Mesenchymal stem cell (in vitro differentiated cells and primary cell): ENCODE results near the gene KRT86.

Experiments
- DNase-seq: peaks from one replicate; pipeline ENCODE4 v3.0.0-alpha.2; 2013
- H2AFZ ChIP-seq: one replicate; pipeline ENCODE4 v1.6.1; 2013; ENCODE audit warnings: low read depth, mild to moderate bottlenecking, control low read depth, inconsistent platforms, low read length, moderate library complexity
- H2AK5ac ChIP-seq: 2 replicates; pipeline ENCODE4 v1.6.1; 2013; ENCODE audit warnings: low read length, moderate library complexity, mild to moderate bottlenecking, inconsistent platforms; ENCODE audit not compliant: severe bottlenecking
- H2BK120ac ChIP-seq: one replicate; pipeline ENCODE4 v1.6.1; 2013; ENCODE audit warnings: low read depth, mild to moderate bottlenecking, inconsistent platforms, low read length, moderate library complexity
- H2BK12ac ChIP-seq, 2 experiments: one replicate each; pipeline ENCODE4 v1.6.1; 2013; ENCODE audit warnings: inconsistent platforms in 2 of 2, low read length in 2 of 2, mild to moderate bottlenecking in 2 of 2, moderate library complexity in 2 of 2, control low read depth in 1 of 2
- H2BK15ac ChIP-seq: one replicate; pipeline ENCODE4 v1.6.1; 2013; ENCODE audit warnings: mild to moderate bottlenecking, low read depth, inconsistent platforms; ENCODE audit not compliant: poor library complexity, severe bottlenecking
- H2BK5ac ChIP-seq: 2 replicates; pipeline ENCODE4 v1.6.1; 2013; ENCODE audit warnings: low read depth, mild to moderate bottlenecking, low read length, control low read depth, inconsistent platforms; ENCODE audit not compliant: poor library complexity, severe bottlenecking
- H3K14ac ChIP-seq, 2 experiments: one replicate each; pipeline ENCODE4 v1.6.1; 2013; ENCODE audit warnings: inconsistent platforms in 2 of 2, low read length in 2 of 2, control low read depth in 1 of 2, mild to moderate bottlenecking in 1 of 2, moderate library complexity in 1 of 2
- H3K18ac ChIP-seq, 2 experiments: one replicate each; pipeline ENCODE4 v1.6.1; 2013; ENCODE audit warnings: inconsistent platforms in 2 of 2, low read length in 2 of 2, control low read depth in 1 of 2, low read depth in 1 of 2, mild to moderate bottlenecking in 1 of 2
- H3K23ac ChIP-seq, 2 experiments: one replicate each; pipeline ENCODE4 v1.6.1; 2013; ENCODE audit warnings: inconsistent platforms in 2 of 2, low read length in 2 of 2, mild to moderate bottlenecking in 2 of 2, moderate library complexity in 2 of 2, control low read depth in 1 of 2
- H3K27ac ChIP-seq: 2 replicates; pipeline ENCODE4 v1.5.1; 2013; ENCODE audit warnings: mild to moderate bottlenecking, moderate library complexity, low read length, control low read depth, inconsistent platforms; ENCODE audit not compliant: poor library complexity, severe bottlenecking
- H3K27me3 ChIP-seq, 2 experiments: 2 replicates each; pipeline versions ENCODE4 v1.6.1 to v1.7.0; 2013; ENCODE audit warnings: low read length in 2 of 2, mild to moderate bottlenecking in 2 of 2, moderate library complexity in 2 of 2, control low read depth in 1 of 2, inconsistent platforms in 1 of 2; ENCODE audit not compliant: control insufficient read depth in 1 of 2, insufficient read depth in 1 of 2
- H3K36me3 ChIP-seq, 2 experiments: 2 replicates each; pipeline versions ENCODE4 v1.6.1 to v1.7.0; 2013; ENCODE audit warnings: low read length in 2 of 2, control low read depth in 1 of 2, inconsistent platforms in 1 of 2, low read depth in 1 of 2, mild to moderate bottlenecking in 1 of 2; ENCODE audit not compliant: insufficient read depth in 2 of 2, control insufficient read depth in 1 of 2
- H3K4ac ChIP-seq, 2 experiments: one replicate each; pipeline ENCODE4 v1.6.1; 2013; ENCODE audit warnings: inconsistent platforms in 2 of 2, low read length in 2 of 2, mild to moderate bottlenecking in 2 of 2, moderate library complexity in 2 of 2, control low read depth in 1 of 2, low read depth in 1 of 2
- H3K4me1 ChIP-seq: 2 replicates; pipeline ENCODE4 v1.6.1; 2013; ENCODE audit warnings: low read depth, low read length, control low read depth; ENCODE audit not compliant: control insufficient read depth, insufficient read depth
- H3K4me2 ChIP-seq: 2 replicates; pipeline ENCODE4 v1.6.1; 2013; ENCODE audit warnings: low read length, mild to moderate bottlenecking, inconsistent platforms; ENCODE audit not compliant: poor library complexity, severe bottlenecking
- H3K4me3 ChIP-seq, 2 experiments: 2 replicates each; pipeline versions ENCODE4 v1.5.1 to v1.7.0; 2013; ENCODE audit warnings: low read length in 2 of 2, mild to moderate bottlenecking in 2 of 2, control low read depth in 1 of 2, low read depth in 1 of 2; ENCODE audit not compliant: insufficient read depth in 1 of 2
- H3K79me1 ChIP-seq: replicated peaks from 2 replicates; pipeline ENCODE4 v1.6.1; 2013; ENCODE audit warnings: mild to moderate bottlenecking, control low read depth, low read length, inconsistent platforms; ENCODE audit not compliant: poor library complexity, severe bottlenecking
- H3K9ac ChIP-seq: 2 replicates; pipeline ENCODE4 v1.7.0; 2013; ENCODE audit warnings: mild to moderate bottlenecking, low read length, moderate library complexity
- H3K9me3 ChIP-seq: 2 replicates; pipeline ENCODE4 v1.7.0; 2013; ENCODE audit warnings: mild to moderate bottlenecking, low read length; ENCODE audit not compliant: control insufficient read depth
- H4K8ac ChIP-seq: one replicate; pipeline ENCODE4 v1.6.1; 2013; ENCODE audit warnings: inconsistent platforms, mild to moderate bottlenecking, low read length, moderate library complexity
- H4K91ac ChIP-seq: one replicate; pipeline ENCODE4 v1.6.1; 2013; ENCODE audit warnings: mild to moderate bottlenecking, low read length, inconsistent platforms
- WGBS: methylation state at CpG from one replicate; pipeline ENCODE4 v1.1.7; 2013; ENCODE audit warnings: mixed read lengths; 5-methylcytosine and 5-hydroxymethylcytosine counted together

The KRT86 gene

DNA sequence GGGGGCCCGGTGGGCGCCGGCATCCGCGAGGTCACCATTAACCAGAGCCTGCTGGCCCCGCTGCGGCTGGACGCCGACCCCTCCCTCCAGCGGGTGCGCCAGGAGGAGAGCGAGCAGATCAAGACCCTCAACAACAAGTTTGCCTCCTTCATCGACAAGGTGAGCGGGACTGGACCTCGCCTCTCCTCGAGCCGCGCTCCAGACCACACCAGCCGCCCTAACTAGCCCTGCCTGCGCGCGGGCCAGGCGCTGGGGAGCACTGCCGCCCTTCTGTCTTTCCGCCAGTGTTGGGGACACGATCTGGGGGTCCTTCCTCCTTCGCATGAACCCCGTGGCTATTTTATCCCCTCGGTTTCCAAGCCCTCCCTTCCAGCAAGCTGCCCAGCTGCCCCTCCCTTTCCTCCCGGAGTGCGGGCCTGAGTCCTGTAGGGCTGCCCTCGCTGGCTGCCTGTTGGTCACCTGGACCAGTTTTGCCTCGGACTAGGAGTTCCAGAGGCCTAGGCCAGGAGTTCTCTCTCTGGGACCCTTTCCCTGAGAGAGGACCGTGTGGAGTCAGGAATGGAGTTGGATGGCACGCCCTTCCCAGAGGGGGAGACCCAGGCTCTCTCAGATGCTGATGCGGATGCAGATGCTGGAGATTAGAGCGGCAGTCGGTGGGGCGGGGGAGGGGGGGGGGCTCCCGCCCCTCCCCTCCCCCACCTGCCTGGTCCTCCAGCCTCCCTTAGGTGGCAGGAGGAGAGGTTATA lies 40.8 kb upstream of the KRT86 start:
- no peak overlapping the region for H3K27ac ChIP-seq
- no peak overlapping the region for H2BK15ac ChIP-seq
- no peak overlapping the region for H2BK12ac ChIP-seq
- H3K18ac ChIP-seq: peak overlapping the region in 1 of 2 experiments; percentile 5
- H3K4ac ChIP-seq: no peak overlapping the region
- no peaks in the 10 kb centered on the region for H3K79me1 ChIP-seq
- H3K27me3 ChIP-seq: peaks cover 8 to 24% of the 10 kb centered on the region in 2 experiments
- H4K8ac ChIP-seq: peak overlapping the region; percentile 21
- peak overlapping the region; percentile 51 for H3K4me2 ChIP-seq
- H2AFZ ChIP-seq: peak overlapping the region; percentile 36
- DNase-seq: no peak
- H3K4me1 ChIP-seq: peaks cover 58% of the 10 kb centered on the region
- H2BK5ac ChIP-seq: no peak overlapping the region
- H4K91ac ChIP-seq: no peak overlapping the region
- no peak overlapping the region for H3K9ac ChIP-seq
- WGBS: 8% methylated on average over 33 of the region's 40 CpGs
- H3K14ac ChIP-seq: no peak overlapping the region
- no peak overlapping the region for H3K23ac ChIP-seq
- no peak overlapping the region for H2BK120ac ChIP-seq
- H3K36me3 ChIP-seq: peaks cover 0 to 20% of the 10 kb centered on the region in 2 experiments
- H2AK5ac ChIP-seq: peak overlapping the region; percentile 56
- H3K9me3 ChIP-seq: no peaks in the 10 kb centered on the region
- peak overlapping the region in 1 of 2 experiments; percentile 49 for H3K4me3 ChIP-seq

DNA sequence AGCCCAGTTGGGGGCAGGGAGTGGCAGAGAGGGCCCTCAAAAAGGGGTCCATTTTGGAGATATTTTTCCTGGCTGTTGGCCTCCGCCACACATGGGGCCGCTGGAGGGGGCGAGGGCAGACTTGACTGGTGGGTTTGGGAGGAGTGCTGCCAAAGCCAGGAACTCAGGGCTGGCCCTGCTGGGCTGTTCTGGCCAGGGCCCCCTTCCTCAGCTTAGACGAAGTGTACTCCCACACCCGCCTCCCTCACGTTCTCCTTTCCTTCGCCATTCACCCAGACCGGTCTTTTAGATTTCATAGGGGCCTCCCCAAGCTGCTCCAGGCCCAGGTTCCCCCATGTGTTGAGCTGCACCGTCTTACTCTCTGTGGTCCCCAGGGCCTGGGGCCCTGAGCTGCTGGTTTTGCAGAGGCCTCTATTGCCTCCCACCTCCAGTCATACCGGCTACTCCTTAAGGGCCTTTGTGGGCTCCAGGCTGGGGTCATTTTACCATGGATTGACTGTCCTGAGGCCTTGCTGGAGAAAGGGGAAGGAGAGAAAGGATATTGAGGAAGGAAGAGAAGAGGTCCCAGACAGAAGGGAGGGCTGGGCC lies 40.1 kb upstream of the KRT86 start:
- Histone ChIP-seq H4K91ac (no peak overlapping the region), H3K79me1 (no peaks in the 10 kb centered on the region), H4K8ac (no peak overlapping the region), H3K4me1 (peaks cover 58% of the 10 kb centered on the region), H3K9ac (no peak overlapping the region), H3K9me3 (no peaks in the 10 kb centered on the region), H3K4ac (no peak overlapping the region), H2BK12ac (no peak overlapping the region), H3K27me3 (peaks cover 8 to 24% of the 10 kb centered on the region in 2 experiments), H3K27ac (no peak overlapping the region), H3K18ac (no peak overlapping the region), H3K14ac (no peak overlapping the region), H3K23ac (no peak overlapping the region), H2AK5ac (peak overlapping the region; percentile 27), H2BK5ac (no peak overlapping the region), H2AFZ (no peak overlapping the region), H2BK15ac (no peak overlapping the region), H3K36me3 (peaks cover 0 to 21% of the 10 kb centered on the region in 2 experiments), H3K4me2 (no peak overlapping the region), H2BK120ac (no peak overlapping the region), H3K4me3 (no peak overlapping the region)
- WGBS: 74% methylated on average over 9 of the region's 10 CpGs
- DNase-seq: no peak

DNA sequence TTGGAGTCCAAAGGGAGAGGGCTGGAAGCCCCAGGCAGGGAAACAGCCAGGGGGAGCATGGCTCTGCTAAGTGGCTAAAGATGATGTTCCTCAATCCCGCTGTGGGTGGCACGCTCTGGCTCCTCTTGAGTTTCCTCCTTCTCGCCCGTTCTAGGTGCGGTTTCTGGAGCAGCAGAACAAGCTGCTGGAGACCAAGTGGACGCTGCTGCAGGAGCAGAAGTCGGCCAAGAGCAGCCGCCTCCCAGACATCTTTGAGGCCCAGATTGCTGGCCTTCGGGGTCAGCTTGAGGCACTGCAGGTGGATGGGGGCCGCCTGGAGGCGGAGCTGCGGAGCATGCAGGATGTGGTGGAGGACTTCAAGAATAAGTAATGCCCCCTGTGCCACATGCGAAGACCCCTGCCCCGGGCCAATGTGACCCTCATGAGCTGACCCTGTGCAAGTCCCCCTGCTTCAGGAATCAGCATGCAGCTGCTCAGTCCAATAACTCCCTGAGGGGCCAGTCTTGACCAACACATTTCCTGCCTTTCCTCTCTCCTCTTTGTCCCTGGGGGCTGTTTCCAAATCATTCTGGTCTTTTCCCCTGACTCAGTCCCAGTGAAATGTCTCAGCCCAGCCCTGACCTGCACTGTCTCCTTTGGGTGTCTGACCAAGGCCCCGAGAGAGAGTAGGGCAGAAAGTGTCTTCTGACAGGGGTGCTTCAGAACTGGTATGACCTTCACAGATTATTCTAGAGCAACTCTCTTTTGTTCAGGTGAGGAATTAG lies 39.3 kb upstream of the KRT86 start:
- no peak overlapping the region for H3K23ac ChIP-seq
- 92% methylated on average over 15 of the region's 15 CpGs for WGBS
- H3K27ac ChIP-seq: no peak overlapping the region
- no peak overlapping the region for H2BK5ac ChIP-seq
- no peak overlapping the region for H2BK15ac ChIP-seq
- H2BK120ac ChIP-seq: no peak overlapping the region
- H3K36me3 ChIP-seq: peaks cover 0 to 21% of the 10 kb centered on the region in 2 experiments
- H3K9me3 ChIP-seq: no peaks in the 10 kb centered on the region
- H2BK12ac ChIP-seq: no peak overlapping the region
- peaks cover 53% of the 10 kb centered on the region for H3K4me1 ChIP-seq
- no peak overlapping the region for H4K8ac ChIP-seq
- H3K79me1 ChIP-seq: no peaks in the 10 kb centered on the region
- no peak overlapping the region for H3K18ac ChIP-seq
- no peak overlapping the region for H2AK5ac ChIP-seq
- no peak overlapping the region for H3K4me2 ChIP-seq
- H2AFZ ChIP-seq: no peak overlapping the region
- DNase-seq: no peak
- H3K27me3 ChIP-seq: peaks cover 8 to 24% of the 10 kb centered on the region in 2 experiments
- H3K4me3 ChIP-seq: no peak overlapping the region
- no peak overlapping the region for H3K9ac ChIP-seq
- H3K4ac ChIP-seq: no peak overlapping the region
- no peak overlapping the region for H4K91ac ChIP-seq
- no peak overlapping the region for H3K14ac ChIP-seq

DNA sequence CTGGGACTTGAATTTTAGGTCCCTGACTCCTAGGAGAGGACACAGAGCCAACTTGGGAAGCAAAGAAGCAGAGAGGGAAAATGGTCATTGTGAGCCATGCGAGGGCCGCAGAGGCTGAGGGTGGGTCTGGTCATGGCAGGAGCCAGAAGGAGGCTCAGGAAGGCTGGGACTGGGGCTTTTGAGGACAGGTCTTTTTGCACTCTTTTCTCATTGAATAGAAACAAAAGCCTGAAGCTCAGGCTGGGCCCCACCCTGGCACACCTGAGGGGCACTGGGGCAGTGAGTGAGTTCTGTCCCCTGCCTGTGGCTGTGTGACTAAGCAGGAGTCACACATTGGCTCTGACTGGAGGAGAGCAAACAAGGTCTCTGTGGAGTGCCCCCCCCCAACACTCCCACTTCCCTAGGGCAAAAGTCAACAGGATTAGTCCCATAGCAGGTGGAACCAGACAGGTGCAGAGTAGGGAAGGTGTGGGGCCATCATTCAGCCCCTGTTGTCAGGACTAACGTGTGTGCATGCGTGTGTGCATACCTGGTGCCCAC lies 38.6 kb upstream of the KRT86 start:
- Histone ChIP-seq H3K23ac (no peak overlapping the region), H3K36me3 (peaks cover 0 to 21% of the 10 kb centered on the region in 2 experiments)
- WGBS: 93% methylated on average over 2 of the region's 4 CpGs

More for the DNA sequence above, 38.6 kb upstream of the KRT86 start:
- no peak overlapping the region for H2AFZ ChIP-seq
- peaks cover 8 to 24% of the 10 kb centered on the region in 2 experiments for H3K27me3 ChIP-seq
- H2BK15ac ChIP-seq: no peak overlapping the region
- no peak overlapping the region for H3K4me3 ChIP-seq
- H3K4me2 ChIP-seq: no peak overlapping the region
- no peak overlapping the region for H3K27ac ChIP-seq
- no peaks in the 10 kb centered on the region for H3K79me1 ChIP-seq
- no peak overlapping the region for H3K9ac ChIP-seq
- no peak overlapping the region for H2BK12ac ChIP-seq
- H3K4ac ChIP-seq: no peak overlapping the region
- no peak overlapping the region for H3K18ac ChIP-seq
- H2BK120ac ChIP-seq: no peak overlapping the region
- no peaks in the 10 kb centered on the region for H3K9me3 ChIP-seq
- H4K8ac ChIP-seq: no peak overlapping the region
- no peak overlapping the region for H2BK5ac ChIP-seq
- H3K4me1 ChIP-seq: peaks cover 47% of the 10 kb centered on the region
- H4K91ac ChIP-seq: no peak overlapping the region
- H3K14ac ChIP-seq: no peak overlapping the region
- no peak overlapping the region for H2AK5ac ChIP-seq
- no peak for DNase-seq
